HepG2 (cell line): Measurements from ENCODE around the gene HLA-DMB. TPM values are rescaled to one million over a fixed set of nuclear protein-coding genes. Genes with fewer than 3 reads are reported as not detected.

Source experiments
- ATRX ChIP-seq: sonication (generic); formaldehyde crosslinking; IDR thresholded peaks from 2 replicates; pipeline ENCODE4 v1.4.0; 2020; ENCODE audit warnings: missing genetic modification reagents, borderline replicate concordance
- CHD2 ChIP-seq: IDR thresholded peaks from 2 replicates; pipeline ENCODE4 v1.6.1; 2011; ENCODE audit warnings: low read depth, low read length, improper control_type of control experiment
- CREM ChIP-seq, 2 experiments: sonication (generic) in 1 of 2; formaldehyde crosslinking in 1 of 2; IDR thresholded peaks; 2 replicates each; pipeline versions ENCODE4 v1.4.0 to v1.6.1; 2016 to 2020; ENCODE audit warnings: antibody characterized with exemption in 1 of 2, mild to moderate bottlenecking in 1 of 2, missing genetic modification reagents in 1 of 2
- FOSL2 ChIP-seq: sonication (generic); formaldehyde crosslinking; IDR thresholded peaks from 2 replicates; pipeline ENCODE4 v1.4.0; 2020; ENCODE audit warnings: missing genetic modification reagents
- HOMEZ ChIP-seq: IDR thresholded peaks from 2 replicates; pipeline ENCODE4 v1.6.1; 2016; ENCODE audit warnings: low read depth
- JUN ChIP-seq: sonication (generic); formaldehyde crosslinking; IDR thresholded peaks from 2 replicates; pipeline ENCODE4 v1.4.0; 2020; ENCODE audit warnings: mild to moderate bottlenecking, missing genetic modification reagents
- KLF9 ChIP-seq: IDR thresholded peaks from 2 replicates; pipeline ENCODE4 v1.6.1; 2016; ENCODE audit warnings: low read depth
- MAFK ChIP-seq, 2 experiments: IDR thresholded peaks in 1 of 2; conservative IDR thresholded peaks in 1 of 2; 2 replicates each; pipeline ENCODE4 v1.6.1; 2011; ENCODE audit warnings: improper control_type of control experiment in 2 of 2, low read length in 2 of 2
- MYC ChIP-seq: sonication (generic); formaldehyde crosslinking; IDR thresholded peaks from 2 replicates; pipeline ENCODE4 v1.9.0; 2021; ENCODE audit warnings: missing genetic modification reagents, borderline replicate concordance
- NR2F6 ChIP-seq, 2 experiments: IDR thresholded peaks; 2 replicates each; pipeline ENCODE4 v1.6.1; 2016; ENCODE audit warnings: antibody characterized with exemption in 1 of 2, mild to moderate bottlenecking in 1 of 2
- NRL ChIP-seq: sonication (generic); formaldehyde crosslinking; IDR thresholded peaks from 2 replicates; pipeline ENCODE4 v1.5.0; 2020; ENCODE audit warnings: missing genetic modification reagents, mild to moderate bottlenecking, moderate library complexity, borderline replicate concordance
- PHB2 ChIP-seq: fragments of 450-650 bp; IDR thresholded peaks from 2 replicates; pipeline ENCODE4 v1.6.1; 2018; ENCODE audit not compliant: partially characterized antibody
- PHF20 ChIP-seq: sonication (generic); formaldehyde crosslinking; IDR thresholded peaks from 2 replicates; pipeline ENCODE4 v1.5.0; 2020; ENCODE audit warnings: mild to moderate bottlenecking, missing genetic modification reagents
- SETDB1 ChIP-seq: sonication (generic); formaldehyde crosslinking; IDR thresholded peaks from 2 replicates; pipeline ENCODE4 v1.5.1; 2020; ENCODE audit warnings: missing genetic modification reagents, mild to moderate bottlenecking, borderline replicate concordance
- SKI ChIP-seq: fragments of 450-650 bp; IDR thresholded peaks from one replicate; pipeline ENCODE4 v1.6.1; 2018; ENCODE audit warnings: mild to moderate bottlenecking; ENCODE audit not compliant: partially characterized antibody
- TEAD2 ChIP-seq: sonication (generic); formaldehyde crosslinking; IDR thresholded peaks from 2 replicates; pipeline ENCODE4 v1.9.0; 2021; ENCODE audit warnings: missing genetic modification reagents
- ZMYM2 ChIP-seq: sonication (generic); formaldehyde crosslinking; IDR thresholded peaks from 2 replicates; pipeline ENCODE4 v1.8.0; 2022; ENCODE audit warnings: mild to moderate bottlenecking, missing genetic modification reagents
- ZNF564 ChIP-seq: sonication (generic); formaldehyde crosslinking; IDR thresholded peaks from 2 replicates; pipeline ENCODE4 v1.8.1; 2023; ENCODE audit warnings: mild to moderate bottlenecking, missing genetic modification reagents
- ZNF713 ChIP-seq: sonication (generic); formaldehyde crosslinking; IDR thresholded peaks from 2 replicates; pipeline ENCODE4 v1.4.0; 2020; ENCODE audit warnings: mild to moderate bottlenecking, missing genetic modification reagents
- ZNF776 ChIP-seq: sonication (generic); formaldehyde crosslinking; IDR thresholded peaks from 2 replicates; pipeline ENCODE4 v1.4.0; 2020; ENCODE audit warnings: mild to moderate bottlenecking, missing genetic modification reagents
- ZSCAN30 ChIP-seq: sonication (generic); formaldehyde crosslinking; IDR thresholded peaks from 2 replicates; pipeline ENCODE4 v1.5.0; 2020; ENCODE audit warnings: mild to moderate bottlenecking, missing genetic modification reagents
- polyA plus RNA-seq, 8 experiments: library from polyadenylated mRNA; depleted of rRNA in 3 of 8; stranded (reverse) in 7 of 8; unstranded in 1 of 8; fragments of >200 nt; fragmentation: Illumina TruSeq in 4 of 8; extraction: Trizol in 4 of 8; gene quantifications; 2 replicates each; pipeline versions ENCODE4 v1.2.1 to v1.2.3, GENCODE V29; 2011 to 2016; ENCODE audit warnings: low read depth in 4 of 8, missing spikeins in 1 of 8, mixed read lengths in 1 of 8; ENCODE audit not compliant: insufficient read depth in 1 of 8
- total RNA-seq, 5 experiments: library from RNA; depleted of rRNA; stranded (reverse); fragments of >200 nt; fragmentation: Illumina TruSeq; extraction: Trizol; gene quantifications; 2 replicates each; pipeline ENCODE4 v1.2.3, GENCODE V29; 2016; ENCODE audit warnings: low read depth in 1 of 5
- TF ChIP-seq, protein P1 (sequence below): sonication (generic); formaldehyde crosslinking; IDR thresholded peaks from 2 replicates; pipeline ENCODE4 v1.9.0; 2021; ENCODE audit warnings: missing genetic modification reagents, borderline replicate concordance
- TF ChIP-seq, protein P2 (sequence below): sonication (generic); formaldehyde crosslinking; IDR thresholded peaks from 2 replicates; pipeline ENCODE4 v1.5.0; 2020; ENCODE audit warnings: mild to moderate bottlenecking, missing genetic modification reagents

Gene HLA-DMB
- total and polyA plus RNA-seq, 2 of the 13 experiments (the other 11 are each of a cell fraction or from before 2014, with no cell fraction given) = not detected

- no peak for TF ChIP-seq MAFK (conservative IDR thresholded peaks at IDR 0.05 in 1 of 2, IDR thresholded peaks at IDR 0.05 in 1 of 2; ENCODE audit: low read length in 2 of 2)
- TF ChIP-seq, protein P1, sequence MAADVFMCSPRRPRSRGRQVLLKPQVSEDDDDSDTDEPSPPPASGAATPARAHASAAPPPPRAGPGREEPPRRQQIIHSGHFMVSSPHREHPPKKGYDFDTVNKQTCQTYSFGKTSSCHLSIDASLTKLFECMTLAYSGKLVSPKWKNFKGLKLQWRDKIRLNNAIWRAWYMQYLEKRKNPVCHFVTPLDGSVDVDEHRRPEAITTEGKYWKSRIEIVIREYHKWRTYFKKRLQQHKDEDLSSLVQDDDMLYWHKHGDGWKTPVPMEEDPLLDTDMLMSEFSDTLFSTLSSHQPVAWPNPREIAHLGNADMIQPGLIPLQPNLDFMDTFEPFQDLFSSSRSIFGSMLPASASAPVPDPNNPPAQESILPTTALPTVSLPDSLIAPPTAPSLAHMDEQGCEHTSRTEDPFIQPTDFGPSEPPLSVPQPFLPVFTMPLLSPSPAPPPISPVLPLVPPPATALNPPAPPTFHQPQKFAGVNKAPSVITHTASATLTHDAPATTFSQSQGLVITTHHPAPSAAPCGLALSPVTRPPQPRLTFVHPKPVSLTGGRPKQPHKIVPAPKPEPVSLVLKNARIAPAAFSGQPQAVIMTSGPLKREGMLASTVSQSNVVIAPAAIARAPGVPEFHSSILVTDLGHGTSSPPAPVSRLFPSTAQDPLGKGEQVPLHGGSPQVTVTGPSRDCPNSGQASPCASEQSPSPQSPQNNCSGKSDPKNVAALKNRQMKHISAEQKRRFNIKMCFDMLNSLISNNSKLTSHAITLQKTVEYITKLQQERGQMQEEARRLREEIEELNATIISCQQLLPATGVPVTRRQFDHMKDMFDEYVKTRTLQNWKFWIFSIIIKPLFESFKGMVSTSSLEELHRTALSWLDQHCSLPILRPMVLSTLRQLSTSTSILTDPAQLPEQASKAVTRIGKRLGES (CRISPR knock-in tag) = peak; percentile 11; the same call in 1 of the 2 replicates
- TF ChIP-seq ZNF776 (CRISPR knock-in tag) = peak; percentile 51; the same call in 1 of the 2 replicates
- TF ChIP-seq CREM (IDR thresholded peaks at IDR 0.05) = peak; percentile 68
- no peak for TF ChIP-seq CREM (CRISPR knock-in tag; IDR thresholded peaks at IDR 0.05)
- no peak for TF ChIP-seq ZSCAN30 (CRISPR knock-in tag)
- TF ChIP-seq MYC (CRISPR knock-in tag) = peak; percentile 86
- TF ChIP-seq JUN = peak; percentile 67; the same call in 1 of the 2 replicates
- no peak; the same call in 1 of the 2 replicates for TF ChIP-seq SETDB1 (CRISPR knock-in tag)
- TF ChIP-seq, protein P2, sequence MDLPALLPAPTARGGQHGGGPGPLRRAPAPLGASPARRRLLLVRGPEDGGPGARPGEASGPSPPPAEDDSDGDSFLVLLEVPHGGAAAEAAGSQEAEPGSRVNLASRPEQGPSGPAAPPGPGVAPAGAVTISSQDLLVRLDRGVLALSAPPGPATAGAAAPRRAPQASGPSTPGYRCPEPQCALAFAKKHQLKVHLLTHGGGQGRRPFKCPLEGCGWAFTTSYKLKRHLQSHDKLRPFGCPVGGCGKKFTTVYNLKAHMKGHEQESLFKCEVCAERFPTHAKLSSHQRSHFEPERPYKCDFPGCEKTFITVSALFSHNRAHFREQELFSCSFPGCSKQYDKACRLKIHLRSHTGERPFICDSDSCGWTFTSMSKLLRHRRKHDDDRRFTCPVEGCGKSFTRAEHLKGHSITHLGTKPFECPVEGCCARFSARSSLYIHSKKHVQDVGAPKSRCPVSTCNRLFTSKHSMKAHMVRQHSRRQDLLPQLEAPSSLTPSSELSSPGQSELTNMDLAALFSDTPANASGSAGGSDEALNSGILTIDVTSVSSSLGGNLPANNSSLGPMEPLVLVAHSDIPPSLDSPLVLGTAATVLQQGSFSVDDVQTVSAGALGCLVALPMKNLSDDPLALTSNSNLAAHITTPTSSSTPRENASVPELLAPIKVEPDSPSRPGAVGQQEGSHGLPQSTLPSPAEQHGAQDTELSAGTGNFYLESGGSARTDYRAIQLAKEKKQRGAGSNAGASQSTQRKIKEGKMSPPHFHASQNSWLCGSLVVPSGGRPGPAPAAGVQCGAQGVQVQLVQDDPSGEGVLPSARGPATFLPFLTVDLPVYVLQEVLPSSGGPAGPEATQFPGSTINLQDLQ (CRISPR knock-in tag) = peak; percentile 23; the same call in 1 of the 2 replicates
- TF ChIP-seq NRL (CRISPR knock-in tag) = no peak
- TF ChIP-seq NR2F6 (IDR thresholded peaks at IDR 0.05) = peak; percentile 40
- peak; percentile 49; the same call in 1 of the 2 replicates for TF ChIP-seq NR2F6 (CRISPR knock-in tag; IDR thresholded peaks at IDR 0.05)
- no peak; the same call in 1 of the 2 replicates for TF ChIP-seq ATRX
- TF ChIP-seq ZNF713 (CRISPR knock-in tag) = 0 out of 2 replicates have a peak, but pooled peaks have one; percentile 71
- no peak for TF ChIP-seq KLF9 (CRISPR knock-in tag)
- no peak for TF ChIP-seq PHB2
- TF ChIP-seq HOMEZ = no peak
- TF ChIP-seq ZNF564 (CRISPR knock-in tag) = no peak
- no peak for TF ChIP-seq CHD2
- TF ChIP-seq TEAD2 = no peak
- 0 out of 2 replicates have a peak, but pooled peaks have one; percentile 26 for TF ChIP-seq ZMYM2 (CRISPR knock-in tag)
- no peak; the same call in 1 of the 2 replicates for TF ChIP-seq FOSL2 (CRISPR knock-in tag)
- TF ChIP-seq SKI = no peak
- no peak; the same call in 1 of the 2 replicates for TF ChIP-seq PHF20 (CRISPR knock-in tag)
Measured at GRCh38 chr6:32968867-32969684, 28.2 kb upstream of the HLA-DMB start (continued).
